Measurements from ENCODE around the gene FCHSD2.

Gene FCHSD2

DNA sequence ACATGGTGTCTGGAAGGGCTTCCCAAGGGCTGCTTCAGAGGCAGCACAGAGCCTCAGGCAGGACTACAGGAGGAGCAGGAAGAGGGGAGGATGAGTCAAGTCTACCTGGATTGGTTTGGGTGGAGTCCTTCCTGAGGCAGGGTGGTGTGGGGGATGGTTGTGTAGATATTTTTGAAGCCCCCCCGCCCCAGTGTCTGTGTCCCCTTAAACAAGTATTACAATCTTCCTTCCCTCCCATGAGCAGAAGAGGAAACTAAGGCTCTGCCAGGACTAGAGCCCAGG, 34.7 kb upstream of the FCHSD2 start:
- Histone ChIP-seq H4K20me1 (ENCODE audit: insufficient read depth, low read length) (no peaks in the 10 kb centered on the region), H3K79me2 (ENCODE audit: insufficient read depth, low read length) (no peaks in the 10 kb centered on the region), H3K4me3 (ENCODE audit: low read depth, low read length, poor library complexity, severe bottlenecking) (no peak overlapping the region), H3K9me2 (ENCODE audit: low read depth, low read length) (no peaks in the 10 kb centered on the region), H2AFZ (ENCODE audit: low read length) (no peak overlapping the region), H3K4me2 (ENCODE audit: low read length) (no peak overlapping the region; the same call in 1 of the 2 replicates), H3K27me3 (ENCODE audit: insufficient read depth, low read length) (no peaks in the 10 kb centered on the region; the same call in 1 of the 2 replicates), H3K9me3 (ENCODE audit: low read length) (no peaks in the 10 kb centered on the region), H3K4me1 (ENCODE audit: insufficient read depth, low read length, severe bottlenecking) (peaks cover 26% of the 10 kb centered on the region), H3K27ac (ENCODE audit: low read depth, low read length, poor library complexity, severe bottlenecking) (peak overlapping the region; percentile 59), H3K9ac (ENCODE audit: low read length) (peak overlapping the region; percentile 41; the same call in 1 of the 2 replicates), H3F3A (ENCODE audit: insufficient read depth, low read length) (no peaks in the 10 kb centered on the region), H3K36me3 (ENCODE audit: insufficient read depth, low read length) (no peaks in the 10 kb centered on the region)
- TF ChIP-seq, protein P1, sequence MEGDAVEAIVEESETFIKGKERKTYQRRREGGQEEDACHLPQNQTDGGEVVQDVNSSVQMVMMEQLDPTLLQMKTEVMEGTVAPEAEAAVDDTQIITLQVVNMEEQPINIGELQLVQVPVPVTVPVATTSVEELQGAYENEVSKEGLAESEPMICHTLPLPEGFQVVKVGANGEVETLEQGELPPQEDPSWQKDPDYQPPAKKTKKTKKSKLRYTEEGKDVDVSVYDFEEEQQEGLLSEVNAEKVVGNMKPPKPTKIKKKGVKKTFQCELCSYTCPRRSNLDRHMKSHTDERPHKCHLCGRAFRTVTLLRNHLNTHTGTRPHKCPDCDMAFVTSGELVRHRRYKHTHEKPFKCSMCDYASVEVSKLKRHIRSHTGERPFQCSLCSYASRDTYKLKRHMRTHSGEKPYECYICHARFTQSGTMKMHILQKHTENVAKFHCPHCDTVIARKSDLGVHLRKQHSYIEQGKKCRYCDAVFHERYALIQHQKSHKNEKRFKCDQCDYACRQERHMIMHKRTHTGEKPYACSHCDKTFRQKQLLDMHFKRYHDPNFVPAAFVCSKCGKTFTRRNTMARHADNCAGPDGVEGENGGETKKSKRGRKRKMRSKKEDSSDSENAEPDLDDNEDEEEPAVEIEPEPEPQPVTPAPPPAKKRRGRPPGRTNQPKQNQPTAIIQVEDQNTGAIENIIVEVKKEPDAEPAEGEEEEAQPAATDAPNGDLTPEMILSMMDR (IDR thresholded peaks at IDR 0.05; ENCODE audit: low read length): no peak
- TF ChIP-seq EZH2 (IDR thresholded peaks at IDR 0.05; ENCODE audit: borderline replicate concordance, low read length): no peak

DNA sequence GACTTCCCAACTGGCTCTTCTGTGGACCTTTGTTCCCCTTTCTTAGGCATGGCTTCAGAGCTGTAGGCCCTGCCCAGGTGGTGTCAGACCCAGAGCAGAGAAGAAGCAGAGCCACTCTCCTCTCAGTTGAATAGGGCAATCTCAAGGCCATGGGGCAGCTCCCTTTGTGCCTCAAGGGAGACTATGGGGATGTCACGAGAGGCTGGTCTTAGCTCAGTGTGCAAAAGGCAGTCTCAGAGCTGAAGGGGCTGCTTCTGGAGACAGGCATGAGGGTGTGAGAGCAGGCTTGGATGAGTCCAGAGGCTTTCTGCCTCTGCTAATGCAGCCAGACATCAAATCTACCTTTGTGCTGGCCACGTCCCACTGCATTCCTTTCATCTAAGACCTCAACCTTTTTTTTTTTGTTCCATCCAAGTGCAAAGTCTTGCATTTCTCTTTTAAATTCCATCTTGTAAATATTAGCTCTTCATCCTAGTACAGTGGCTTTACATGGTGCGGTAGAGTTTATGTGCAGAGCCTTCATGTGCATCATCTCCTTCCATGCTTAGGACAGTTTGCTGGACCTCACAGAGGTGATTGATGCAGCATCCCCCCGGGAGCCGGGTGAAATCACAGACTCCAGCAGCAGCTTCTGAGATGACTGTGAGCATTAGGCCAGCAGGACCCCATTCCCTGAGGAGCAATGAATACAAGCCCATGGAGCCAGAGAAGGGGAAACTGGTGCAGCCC, 34.2 kb upstream of the FCHSD2 start:
- TF ChIP-seq, protein P1 (IDR thresholded peaks at IDR 0.05; ENCODE audit: low read length): no peak
- no peak for TF ChIP-seq EZH2 (IDR thresholded peaks at IDR 0.05; ENCODE audit: borderline replicate concordance, low read length)
- Histone ChIP-seq H4K20me1 (ENCODE audit: insufficient read depth, low read length) (no peaks in the 10 kb centered on the region), H2AFZ (ENCODE audit: low read length) (no peak overlapping the region), H3K4me1 (ENCODE audit: insufficient read depth, low read length, severe bottlenecking) (peaks cover 26% of the 10 kb centered on the region), H3K79me2 (ENCODE audit: insufficient read depth, low read length) (no peaks in the 10 kb centered on the region), H3K27ac (ENCODE audit: low read depth, low read length, poor library complexity, severe bottlenecking) (peak overlapping the region; percentile 59), H3K9me3 (ENCODE audit: low read length) (no peaks in the 10 kb centered on the region), H3K36me3 (ENCODE audit: insufficient read depth, low read length) (no peaks in the 10 kb centered on the region), H3F3A (ENCODE audit: insufficient read depth, low read length) (no peaks in the 10 kb centered on the region), H3K9me2 (ENCODE audit: low read depth, low read length) (no peaks in the 10 kb centered on the region), H3K4me3 (ENCODE audit: low read depth, low read length, poor library complexity, severe bottlenecking) (no peak overlapping the region), H3K4me2 (ENCODE audit: low read length) (no peak overlapping the region; the same call in 1 of the 2 replicates), H3K27me3 (ENCODE audit: insufficient read depth, low read length) (no peaks in the 10 kb centered on the region), H3K9ac (ENCODE audit: low read length) (peak overlapping the region; percentile 5; the same call in 1 of the 2 replicates)

DNA sequence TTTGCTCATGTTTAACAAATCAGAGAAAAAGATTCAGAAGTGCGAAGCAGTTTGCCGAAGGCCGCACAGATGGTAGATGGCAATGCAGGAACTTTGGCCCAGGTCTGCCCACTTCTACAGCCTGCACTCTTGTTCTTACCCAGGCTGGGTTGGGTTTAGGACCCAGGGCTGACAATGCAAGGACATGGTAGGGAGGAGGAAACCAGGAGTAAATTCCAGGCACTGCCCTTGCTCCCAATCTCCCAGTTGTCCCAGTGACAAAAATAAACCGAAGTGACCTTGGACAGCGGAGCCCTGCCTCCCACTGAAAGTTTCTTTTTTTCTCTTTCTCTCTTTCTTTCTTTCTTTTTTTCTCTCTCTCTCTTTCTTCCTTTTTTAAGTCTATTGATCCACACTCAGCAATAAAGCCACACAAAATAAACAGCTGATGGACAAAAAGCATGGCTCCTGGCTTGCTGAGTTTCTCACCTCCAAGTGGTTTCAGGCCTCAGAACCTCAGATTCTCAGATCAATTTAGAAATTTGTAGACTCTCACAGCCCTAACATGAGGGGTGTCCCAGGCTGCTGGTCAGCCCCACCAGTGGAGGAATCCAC, 33.5 kb upstream of the FCHSD2 start:
- Histone ChIP-seq H3K4me3 (ENCODE audit: low read depth, low read length, poor library complexity, severe bottlenecking) (no peak overlapping the region), H3K9ac (ENCODE audit: low read length) (peak overlapping the region; percentile 5; the same call in 1 of the 2 replicates), H3K4me2 (ENCODE audit: low read length) (no peak overlapping the region), H3F3A (ENCODE audit: insufficient read depth, low read length) (no peaks in the 10 kb centered on the region), H3K36me3 (ENCODE audit: insufficient read depth, low read length) (no peaks in the 10 kb centered on the region), H3K9me3 (ENCODE audit: low read length) (no peaks in the 10 kb centered on the region), H2AFZ (ENCODE audit: low read length) (no peak overlapping the region), H3K9me2 (ENCODE audit: low read depth, low read length) (no peaks in the 10 kb centered on the region), H3K27ac (ENCODE audit: low read depth, low read length, poor library complexity, severe bottlenecking) (peak overlapping the region; percentile 59), H3K79me2 (ENCODE audit: insufficient read depth, low read length) (no peaks in the 10 kb centered on the region), H4K20me1 (ENCODE audit: insufficient read depth, low read length) (no peaks in the 10 kb centered on the region), H3K27me3 (ENCODE audit: insufficient read depth, low read length) (no peaks in the 10 kb centered on the region), H3K4me1 (ENCODE audit: insufficient read depth, low read length, severe bottlenecking) (peaks cover 26% of the 10 kb centered on the region)
- TF ChIP-seq, protein P1 (IDR thresholded peaks at IDR 0.05; ENCODE audit: low read length): no peak
- TF ChIP-seq EZH2 (IDR thresholded peaks at IDR 0.05; ENCODE audit: borderline replicate concordance, low read length): no peak

Measured in OCI-LY1 (cell line).